OCI-LY3 (cell line): ENCODE measurements around the gene NR2F1.

ENCODE experiments used
- EZH2phosphoT487 ChIP-seq: fragments of 200-600 bp; shearing (Covaris generic); IDR thresholded peaks from 2 replicates; pipeline ENCODE4 v1.6.1; 2018; ENCODE audit warnings: antibody characterized with exemption, mixed run types, low read depth
- TF ChIP-seq, protein P1 (sequence below): fragments of 200-600, 300-600 bp; sonication (generic); IDR thresholded peaks from 2 replicates; pipeline ENCODE4 v1.5.1; 2014; ENCODE audit warnings: antibody characterized with exemption, low read length, low read depth

- TF ChIP-seq, protein P1, sequence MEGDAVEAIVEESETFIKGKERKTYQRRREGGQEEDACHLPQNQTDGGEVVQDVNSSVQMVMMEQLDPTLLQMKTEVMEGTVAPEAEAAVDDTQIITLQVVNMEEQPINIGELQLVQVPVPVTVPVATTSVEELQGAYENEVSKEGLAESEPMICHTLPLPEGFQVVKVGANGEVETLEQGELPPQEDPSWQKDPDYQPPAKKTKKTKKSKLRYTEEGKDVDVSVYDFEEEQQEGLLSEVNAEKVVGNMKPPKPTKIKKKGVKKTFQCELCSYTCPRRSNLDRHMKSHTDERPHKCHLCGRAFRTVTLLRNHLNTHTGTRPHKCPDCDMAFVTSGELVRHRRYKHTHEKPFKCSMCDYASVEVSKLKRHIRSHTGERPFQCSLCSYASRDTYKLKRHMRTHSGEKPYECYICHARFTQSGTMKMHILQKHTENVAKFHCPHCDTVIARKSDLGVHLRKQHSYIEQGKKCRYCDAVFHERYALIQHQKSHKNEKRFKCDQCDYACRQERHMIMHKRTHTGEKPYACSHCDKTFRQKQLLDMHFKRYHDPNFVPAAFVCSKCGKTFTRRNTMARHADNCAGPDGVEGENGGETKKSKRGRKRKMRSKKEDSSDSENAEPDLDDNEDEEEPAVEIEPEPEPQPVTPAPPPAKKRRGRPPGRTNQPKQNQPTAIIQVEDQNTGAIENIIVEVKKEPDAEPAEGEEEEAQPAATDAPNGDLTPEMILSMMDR: no peak
- TF ChIP-seq EZH2phosphoT487: no peak
Observed at GRCh38 chr5:93589152-93589828, 6.3 kb downstream of the NR2F1 start.
